Panc1 (cell line): ENCODE data around the gene NEAT1.

Source experiments
- REST ChIP-seq, 2 experiments: IDR thresholded peaks; 2 replicates each; pipeline ENCODE4 v1.6.1; 2011 to 2012; ENCODE audit warnings: low read depth in 2 of 2, control low read depth in 1 of 2, low read length in 1 of 2, mild to moderate bottlenecking in 1 of 2, moderate library complexity in 1 of 2; ENCODE audit not compliant: insufficient read depth in 1 of 2
- SIN3A ChIP-seq: IDR thresholded peaks from 2 replicates; pipeline ENCODE4 v1.6.1; 2012; ENCODE audit warnings: low read depth, mild to moderate bottlenecking, low read length, moderate library complexity, borderline replicate concordance; ENCODE audit not compliant: insufficient read depth
- TF ChIP-seq, protein P1 (sequence below): fragments of 450-650 bp; IDR thresholded peaks from 2 replicates; pipeline ENCODE4 v1.5.1; 2017; ENCODE audit warnings: mild to moderate bottlenecking

- TF ChIP-seq, protein P1, sequence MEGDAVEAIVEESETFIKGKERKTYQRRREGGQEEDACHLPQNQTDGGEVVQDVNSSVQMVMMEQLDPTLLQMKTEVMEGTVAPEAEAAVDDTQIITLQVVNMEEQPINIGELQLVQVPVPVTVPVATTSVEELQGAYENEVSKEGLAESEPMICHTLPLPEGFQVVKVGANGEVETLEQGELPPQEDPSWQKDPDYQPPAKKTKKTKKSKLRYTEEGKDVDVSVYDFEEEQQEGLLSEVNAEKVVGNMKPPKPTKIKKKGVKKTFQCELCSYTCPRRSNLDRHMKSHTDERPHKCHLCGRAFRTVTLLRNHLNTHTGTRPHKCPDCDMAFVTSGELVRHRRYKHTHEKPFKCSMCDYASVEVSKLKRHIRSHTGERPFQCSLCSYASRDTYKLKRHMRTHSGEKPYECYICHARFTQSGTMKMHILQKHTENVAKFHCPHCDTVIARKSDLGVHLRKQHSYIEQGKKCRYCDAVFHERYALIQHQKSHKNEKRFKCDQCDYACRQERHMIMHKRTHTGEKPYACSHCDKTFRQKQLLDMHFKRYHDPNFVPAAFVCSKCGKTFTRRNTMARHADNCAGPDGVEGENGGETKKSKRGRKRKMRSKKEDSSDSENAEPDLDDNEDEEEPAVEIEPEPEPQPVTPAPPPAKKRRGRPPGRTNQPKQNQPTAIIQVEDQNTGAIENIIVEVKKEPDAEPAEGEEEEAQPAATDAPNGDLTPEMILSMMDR, result no peak
- TF ChIP-seq SIN3A, result no peak
- no peak for TF ChIP-seq REST (IDR thresholded peaks at IDR 0.05; ENCODE audit: insufficient read depth in 1 of 2, low read depth in 2 of 2, low read length in 1 of 2)
Measured at GRCh38 chr11:65395961-65396530, 26.6 kb upstream of the NEAT1 start.
